Measurements from ENCODE around the gene MED28. TPM values are rescaled to one million over a fixed set of nuclear protein-coding genes. Genes with fewer than 3 reads are reported as not detected.

The MED28 gene
- polyA plus RNA-seq, 1 of the 3 experiments (the other 2 are of a cell fraction): 7.5 TPM

Other genes with a start within 250 kb of the MED28 start
- gene QDPR, start 102.6 kb upstream of the MED28 start, polyA plus RNA-seq (2012; rRNA removed): 68.8 and 83.1 TPM in 2 replicates
- not detected in 2 replicates for gene CLRN2, start 99.5 kb upstream of the MED28 start, polyA plus RNA-seq (2012; rRNA removed)
- gene LAP3, start 37.4 kb upstream of the MED28 start, polyA plus RNA-seq (2012; rRNA removed): 53.2 and 67.8 TPM in 2 replicates
- gene FAM184B, start 167.0 kb downstream of the MED28 start, polyA plus RNA-seq (2012; rRNA removed): not detected in 2 replicates
- 23.5 and 28.5 TPM in 2 replicates for gene DCAF16, start 196.1 kb downstream of the MED28 start, polyA plus RNA-seq (2012; rRNA removed)
- gene NCAPG, start 196.3 kb downstream of the MED28 start, polyA plus RNA-seq (2012; rRNA removed): 4.8 and 5.4 TPM in 2 replicates

Data from SK-N-SH (cell line).